DOHH2 (cell line): ENCODE measurements around the gene GFY.

Experiments used
- H3F3A ChIP-seq: fragments of 200-600 bp; sonication (generic), shearing (Covaris generic); 2 replicates; pipeline ENCODE4 v1.6.0; 2016; ENCODE audit warnings: antibody characterized with exemption, mild to moderate bottlenecking; ENCODE audit not compliant: control insufficient read depth, insufficient read depth
- H3K27ac ChIP-seq: fragments of 200-600 bp; sonication (generic); 2 replicates; pipeline ENCODE4 v1.5.1; 2014; ENCODE audit warnings: low read depth, mild to moderate bottlenecking, low read length, moderate library complexity
- H3K27me3 ChIP-seq: fragments of 200-600 bp; sonication (generic); 2 replicates; pipeline ENCODE4 v1.6.1; 2014; ENCODE audit warnings: mild to moderate bottlenecking, low read length, mixed read lengths; ENCODE audit not compliant: control insufficient read depth
- H3K36me3 ChIP-seq: fragments of 200-600 bp; sonication (generic); 2 replicates; pipeline ENCODE4 v1.6.1; 2014; ENCODE audit warnings: mild to moderate bottlenecking, low read length, moderate library complexity, mixed read lengths; ENCODE audit not compliant: control insufficient read depth
- H3K4me1 ChIP-seq: fragments of 200-600 bp; sonication (generic); 2 replicates; pipeline ENCODE4 v1.6.1; 2014; ENCODE audit warnings: mild to moderate bottlenecking, low read length, mixed read lengths; ENCODE audit not compliant: control insufficient read depth
- H3K4me2 ChIP-seq: fragments of 200-600 bp; sonication (generic); 2 replicates; pipeline ENCODE4 v1.6.0; 2014; ENCODE audit warnings: mild to moderate bottlenecking, low read length, moderate library complexity
- H3K4me3 ChIP-seq: fragments of 200-600 bp; sonication (generic); 2 replicates; pipeline ENCODE4 v1.5.1; 2014; ENCODE audit warnings: mild to moderate bottlenecking, low read length, mixed read lengths
- H3K79me2 ChIP-seq: fragments of 200-600 bp; sonication (generic); 2 replicates; pipeline ENCODE4 v1.6.1; 2014; ENCODE audit warnings: mild to moderate bottlenecking, low read length, mixed read lengths; ENCODE audit not compliant: control insufficient read depth
- H3K9me2 ChIP-seq: fragments of 200-600 bp; sonication (generic); replicated peaks from 2 replicates; pipeline ENCODE4 v1.6.1; 2014; ENCODE audit warnings: mild to moderate bottlenecking, low read length, mixed read lengths; ENCODE audit not compliant: control insufficient read depth
- H3K9me3 ChIP-seq: fragments of 200-600 bp; sonication (generic); 2 replicates; pipeline ENCODE4 v1.6.1; 2014; ENCODE audit warnings: antibody characterized with exemption, low read length, mixed read lengths; ENCODE audit not compliant: control insufficient read depth, insufficient read depth
- H4K20me1 ChIP-seq: fragments of 200-600 bp; sonication (generic); 2 replicates; pipeline ENCODE4 v1.6.0; 2014; ENCODE audit warnings: low read depth, mild to moderate bottlenecking, antibody characterized with exemption, low read length, moderate library complexity; ENCODE audit not compliant: control insufficient read depth, insufficient read depth
- EZH2phosphoT487 ChIP-seq: fragments of 200-600 bp; sonication (generic); IDR thresholded peaks from 2 replicates; pipeline ENCODE4 v1.6.1; 2017; ENCODE audit warnings: borderline replicate concordance, mild to moderate bottlenecking, antibody characterized with exemption, low read length, moderate library complexity, mixed read lengths
- TF ChIP-seq, protein P1 (sequence below): fragments of 200-600 bp; sonication (generic); IDR thresholded peaks from one replicate; pipeline ENCODE4 v1.5.1; 2014; ENCODE audit warnings: antibody characterized with exemption, mild to moderate bottlenecking, low read depth, low read length; ENCODE audit not compliant: poor library complexity, severe bottlenecking

Gene GFY

DNA sequence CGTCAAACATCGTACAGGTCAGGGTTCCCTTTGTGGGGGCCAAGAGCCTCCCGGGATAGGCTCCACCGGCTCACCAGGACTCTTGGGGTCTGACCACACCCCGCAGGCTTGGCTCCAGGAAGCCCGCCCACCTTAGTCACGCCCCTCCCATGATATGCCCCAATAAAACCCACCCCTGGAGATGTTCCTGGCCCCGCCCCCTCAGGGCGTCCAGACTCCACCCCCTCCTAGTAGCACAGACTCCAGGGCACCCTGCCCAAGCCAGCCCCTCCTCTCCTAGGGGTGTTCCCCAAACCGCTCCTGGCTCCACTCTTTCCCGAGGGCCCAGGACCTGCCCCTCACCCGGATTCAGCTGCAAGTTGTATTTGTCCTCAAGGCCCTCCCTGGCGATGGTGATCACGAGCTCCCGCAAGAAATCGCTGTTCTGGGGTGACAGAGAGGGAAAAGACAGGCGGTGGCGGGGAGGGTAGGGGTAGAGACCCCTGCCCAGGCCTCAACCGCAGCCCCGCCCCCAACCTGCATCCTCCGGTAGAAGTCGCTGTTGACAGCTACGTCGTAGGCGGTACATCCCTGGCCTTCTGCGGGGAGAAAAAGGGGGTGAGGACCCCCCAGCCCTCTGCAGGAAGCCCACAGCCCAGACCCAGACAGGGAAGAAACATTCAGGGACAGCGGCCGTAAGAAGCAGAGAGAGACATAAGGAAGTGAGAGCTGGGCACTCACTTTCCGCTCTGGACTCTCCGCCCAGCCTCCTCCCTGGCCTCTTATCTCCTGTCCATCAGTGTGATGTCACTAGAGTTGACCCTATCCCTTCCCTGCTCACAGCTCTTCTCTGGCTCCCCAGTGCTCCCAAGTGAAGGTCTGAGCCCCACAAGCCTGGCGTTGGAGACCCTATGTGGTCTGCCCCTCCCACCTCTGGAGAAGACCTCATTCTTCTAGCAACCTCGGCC is 22.6 kb downstream of the GFY start:
- H3K4me1 ChIP-seq: peaks cover 30% of the 10 kb centered on the region
- H3K27ac ChIP-seq: no peak overlapping the region
- no peak overlapping the region for H3K4me3 ChIP-seq
- no peak overlapping the region for H3K4me2 ChIP-seq
- H3K27me3 ChIP-seq: no peaks in the 10 kb centered on the region
- H4K20me1 ChIP-seq: no peaks in the 10 kb centered on the region; the same call in 1 of the 2 replicates
- H3K9me3 ChIP-seq: no peaks in the 10 kb centered on the region
- peaks cover 35% of the 10 kb centered on the region for H3K79me2 ChIP-seq
- TF ChIP-seq, protein P1, sequence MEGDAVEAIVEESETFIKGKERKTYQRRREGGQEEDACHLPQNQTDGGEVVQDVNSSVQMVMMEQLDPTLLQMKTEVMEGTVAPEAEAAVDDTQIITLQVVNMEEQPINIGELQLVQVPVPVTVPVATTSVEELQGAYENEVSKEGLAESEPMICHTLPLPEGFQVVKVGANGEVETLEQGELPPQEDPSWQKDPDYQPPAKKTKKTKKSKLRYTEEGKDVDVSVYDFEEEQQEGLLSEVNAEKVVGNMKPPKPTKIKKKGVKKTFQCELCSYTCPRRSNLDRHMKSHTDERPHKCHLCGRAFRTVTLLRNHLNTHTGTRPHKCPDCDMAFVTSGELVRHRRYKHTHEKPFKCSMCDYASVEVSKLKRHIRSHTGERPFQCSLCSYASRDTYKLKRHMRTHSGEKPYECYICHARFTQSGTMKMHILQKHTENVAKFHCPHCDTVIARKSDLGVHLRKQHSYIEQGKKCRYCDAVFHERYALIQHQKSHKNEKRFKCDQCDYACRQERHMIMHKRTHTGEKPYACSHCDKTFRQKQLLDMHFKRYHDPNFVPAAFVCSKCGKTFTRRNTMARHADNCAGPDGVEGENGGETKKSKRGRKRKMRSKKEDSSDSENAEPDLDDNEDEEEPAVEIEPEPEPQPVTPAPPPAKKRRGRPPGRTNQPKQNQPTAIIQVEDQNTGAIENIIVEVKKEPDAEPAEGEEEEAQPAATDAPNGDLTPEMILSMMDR: no peak
- TF ChIP-seq EZH2phosphoT487: no peak
- H3K9me2 ChIP-seq: no peaks in the 10 kb centered on the region
- peaks cover 45% of the 10 kb centered on the region for H3K36me3 ChIP-seq
- H3F3A ChIP-seq: peaks cover 20% of the 10 kb centered on the region

GRCh38 chr19:49448432-49448786 is 23.2 kb downstream of the GFY start:
- no peak overlapping the region for H3K4me2 ChIP-seq
- TF ChIP-seq, protein P1: no peak
- TF ChIP-seq EZH2phosphoT487: no peak
- no peaks in the 10 kb centered on the region for H3K9me2 ChIP-seq
- H3K27ac ChIP-seq: no peak overlapping the region
- H3K27me3 ChIP-seq: no peaks in the 10 kb centered on the region
- peaks cover 45% of the 10 kb centered on the region for H3K36me3 ChIP-seq
- H3K4me1 ChIP-seq: peaks cover 26% of the 10 kb centered on the region
- no peak overlapping the region for H3K4me3 ChIP-seq
- H3K9me3 ChIP-seq: no peaks in the 10 kb centered on the region
- H3K79me2 ChIP-seq: peaks cover 35% of the 10 kb centered on the region
- H4K20me1 ChIP-seq: no peaks in the 10 kb centered on the region; the same call in 1 of the 2 replicates
- H3F3A ChIP-seq: peaks cover 20% of the 10 kb centered on the region

DNA sequence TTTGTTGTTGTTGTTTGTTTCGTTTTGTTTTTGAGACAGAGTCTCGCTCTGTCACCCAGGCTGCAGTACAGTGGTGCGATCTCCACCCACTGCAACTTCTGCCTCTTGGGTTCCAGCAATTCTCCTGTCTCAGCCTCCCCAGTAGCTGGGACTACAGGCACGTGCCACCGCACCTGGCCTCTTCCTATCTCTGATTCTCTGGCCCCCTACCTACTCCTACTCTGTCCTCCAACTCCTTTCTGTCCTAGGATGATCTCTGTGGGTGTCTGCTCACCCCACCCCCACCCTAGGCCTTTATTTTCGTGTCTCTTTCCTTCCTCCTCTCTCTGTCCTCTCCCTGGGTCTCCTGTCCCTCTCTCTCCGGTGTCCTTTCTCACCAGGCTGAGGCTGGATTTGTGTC is 25.2 kb downstream of the GFY start:
- H3K27me3 ChIP-seq: no peaks in the 10 kb centered on the region
- peak overlapping the region; percentile 19; the same call in 1 of the 2 replicates for H3K27ac ChIP-seq
- H3K9me2 ChIP-seq: no peaks in the 10 kb centered on the region
- peaks cover 58% of the 10 kb centered on the region for H3K36me3 ChIP-seq
- no peaks in the 10 kb centered on the region; the same call in 1 of the 2 replicates for H4K20me1 ChIP-seq
- TF ChIP-seq, protein P1: no peak
- no peak for TF ChIP-seq EZH2phosphoT487
- H3K79me2 ChIP-seq: peaks cover 53% of the 10 kb centered on the region
- peak overlapping the region; percentile 93 for H3K4me2 ChIP-seq
- H3K4me3 ChIP-seq: peak overlapping the region; percentile 99
- H3F3A ChIP-seq: peaks cover 12% of the 10 kb centered on the region
- H3K4me1 ChIP-seq: peaks cover 27% of the 10 kb centered on the region
- no peaks in the 10 kb centered on the region for H3K9me3 ChIP-seq
